Thymus (tissue), 11 donors: ENCODE results near the gene ATP11B. TPM values are rescaled to one million over a fixed set of nuclear protein-coding genes. Genes with fewer than 3 reads are reported as not detected.
"Not testable (repeated sequence)": the region's sequence is repeated elsewhere in the genome, so short reads cannot be mapped to it uniquely, and the experiment has no call there.

Source experiments
- DNase-seq, 9 donors: peaks; one replicate each; pipeline ENCODE4 v3.0.0-alpha.2; 2013; ENCODE audit warnings: low spot score in 9 of 9, low read depth in 6 of 9, missing footprints in 1 of 9
- H3K27ac ChIP-seq, 2 donors: one replicate each; pipeline ENCODE4 v1.5.1; 2013; ENCODE audit warnings: control low read depth in 1 of 2, low read depth in 1 of 2, low read length in 1 of 2, mild to moderate bottlenecking in 1 of 2, moderate library complexity in 1 of 2
- H3K27me3 ChIP-seq, 2 donors: one replicate each; pipeline ENCODE4 v1.5.1; 2013; ENCODE audit warnings: low read length in 1 of 2; ENCODE audit not compliant: control insufficient read depth in 2 of 2, insufficient read depth in 1 of 2
- H3K36me3 ChIP-seq, 2 donors: one replicate each; pipeline ENCODE4 v1.5.1; 2013; ENCODE audit warnings: low read length in 1 of 2, mild to moderate bottlenecking in 1 of 2, moderate library complexity in 1 of 2; ENCODE audit not compliant: control insufficient read depth in 2 of 2, insufficient read depth in 2 of 2
- H3K4me1 ChIP-seq, 2 donors: one replicate each; pipeline ENCODE4 v1.5.1; 2013; ENCODE audit warnings: low read length in 2 of 2; ENCODE audit not compliant: control insufficient read depth in 2 of 2, insufficient read depth in 2 of 2
- H3K4me3 ChIP-seq, 2 donors: one replicate each; pipeline ENCODE4 v1.5.1; 2013; ENCODE audit warnings: low read length in 2 of 2, control low read depth in 1 of 2, mild to moderate bottlenecking in 1 of 2
- H3K9me3 ChIP-seq, 2 donors: one replicate each; pipeline ENCODE4 v1.5.1; 2013; ENCODE audit warnings: low read length in 1 of 2, mild to moderate bottlenecking in 1 of 2; ENCODE audit not compliant: control insufficient read depth in 2 of 2, insufficient read depth in 1 of 2
- WGBS: extraction: QIAGEN DNeasy Blood & Tissue Kit; methylation state at CpG from one replicate; pipeline ENCODE4 v1.1.7; 2013; 5-methylcytosine and 5-hydroxymethylcytosine counted together
- polyA plus RNA-seq: library from polyadenylated mRNA; stranded (reverse); fragments of 200-250 nt; gene quantifications from one replicate; pipeline ENCODE4 v1.2.3, GENCODE V29; 2013
- total RNA-seq: library from RNA; stranded (reverse); fragments of 120-200 nt; gene quantifications from one replicate; pipeline ENCODE4 v1.2.4, GENCODE V29; 2013
- donor health status: healthy.

The ATP11B gene
- total and polyA plus RNA-seq, 2 donors: 24.7 to 76.9 TPM

DNA sequence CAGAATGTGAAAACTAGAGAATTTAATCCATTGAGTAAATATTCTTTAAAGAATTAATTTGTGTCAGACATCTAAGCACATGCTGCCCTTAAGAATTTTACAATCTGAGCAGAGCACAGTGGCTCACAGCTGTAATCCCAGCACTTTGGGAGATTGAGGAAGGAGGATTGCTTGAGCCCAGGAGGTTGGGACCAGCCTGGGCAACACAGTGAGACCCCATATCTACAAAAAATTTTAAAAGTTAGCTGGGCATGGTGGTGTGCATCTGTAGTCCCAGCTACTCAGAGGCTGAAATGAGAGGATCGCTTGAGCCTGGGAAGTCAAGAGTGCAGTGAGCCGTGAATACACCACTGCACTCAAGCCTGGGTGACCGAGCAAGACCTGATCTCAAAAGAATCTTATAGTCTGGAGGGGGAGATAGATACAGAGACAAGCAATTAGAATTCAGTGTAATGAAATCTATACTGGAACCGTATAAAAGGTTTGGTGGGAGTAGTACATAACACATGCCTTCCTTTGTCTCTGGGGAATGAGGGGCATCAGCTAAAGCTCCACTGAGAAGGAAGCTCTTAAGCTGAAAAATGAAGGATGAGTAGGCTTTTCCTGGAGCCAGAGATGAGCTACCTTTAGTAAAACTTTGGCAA is 21.2 kb downstream of the ATP11B start:
- H3K36me3 ChIP-seq: peaks cover 0 to 5% of the 10 kb centered on the region in 2 donors
- H3K27ac ChIP-seq: no peak overlapping the region
- no peaks in the 10 kb centered on the region for H3K4me1 ChIP-seq
- no peak for DNase-seq
- H3K4me3 ChIP-seq: no peak overlapping the region
- 95% methylated on average over 4 of the region's 4 CpGs for WGBS
- no peaks in the 10 kb centered on the region for H3K9me3 ChIP-seq
- no peaks in the 10 kb centered on the region for H3K27me3 ChIP-seq

DNA sequence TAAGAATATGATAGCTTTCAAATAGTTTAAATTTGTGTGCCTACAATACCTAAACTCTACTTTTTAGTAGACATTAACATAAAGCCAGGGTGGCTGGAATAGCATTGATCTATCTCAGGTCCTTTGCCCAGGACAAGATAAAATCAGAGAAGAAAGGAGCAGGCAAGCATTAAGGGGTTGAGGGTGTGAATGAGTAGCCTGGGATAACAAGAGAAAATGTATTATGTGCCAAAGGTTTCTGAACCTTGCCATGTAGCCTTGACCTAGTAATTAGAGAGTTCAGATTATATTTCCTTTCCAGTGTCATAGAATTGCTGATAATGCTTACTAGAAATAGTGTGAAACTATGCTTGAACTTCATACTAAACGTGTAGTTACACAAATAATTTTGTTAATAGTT is 22.9 kb downstream of the ATP11B start:
- H3K27me3 ChIP-seq: no peaks in the 10 kb centered on the region
- no peak overlapping the region for H3K4me3 ChIP-seq
- DNase-seq: no peak
- 89% methylated on average over 1 of the region's 1 CpG for WGBS
- no peaks in the 10 kb centered on the region for H3K4me1 ChIP-seq
- no peak overlapping the region for H3K27ac ChIP-seq
- H3K36me3 ChIP-seq: peaks cover 3 to 10% of the 10 kb centered on the region in 2 donors
- no peaks in the 10 kb centered on the region for H3K9me3 ChIP-seq

DNA sequence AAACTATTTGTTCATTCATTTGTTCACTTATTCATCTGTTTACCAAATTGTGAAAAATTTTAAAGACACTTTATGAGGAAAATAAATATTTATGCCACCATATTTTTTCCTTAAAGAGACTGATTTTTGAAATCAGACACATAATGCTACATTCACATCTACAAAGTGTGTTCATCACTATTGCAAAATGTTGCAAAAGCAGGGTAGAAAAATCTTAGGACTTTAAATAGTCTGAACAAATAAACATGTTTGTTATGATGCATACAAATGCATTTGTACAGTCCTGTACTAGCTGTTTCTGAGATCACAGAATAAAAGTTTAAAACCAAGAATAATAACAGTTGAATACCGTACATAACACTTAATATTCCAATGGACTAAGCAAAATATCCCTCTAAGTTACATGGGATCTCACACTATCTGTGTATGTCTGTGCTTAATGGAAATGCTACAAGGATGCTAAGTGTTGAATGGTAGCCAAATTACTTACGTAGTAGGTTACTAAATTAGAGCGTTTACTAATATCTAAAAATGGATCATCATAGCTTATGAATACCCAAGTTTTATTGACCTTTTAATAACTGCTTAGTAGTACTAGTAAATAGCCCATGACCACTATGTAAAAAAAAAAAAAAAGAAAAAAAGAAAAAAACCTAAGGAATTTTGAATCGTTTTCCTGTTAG is 25.1 kb downstream of the ATP11B start:
- WGBS: 97% methylated on average over 4 of the region's 4 CpGs
- Histone ChIP-seq H3K9me3 (no peaks in the 10 kb centered on the region), H3K27ac (no peak overlapping the region), H3K4me3 (no peak overlapping the region), H3K36me3 (peaks cover 8 to 17% of the 10 kb centered on the region in 2 donors), H3K4me1 (no peaks in the 10 kb centered on the region), H3K27me3 (no peaks in the 10 kb centered on the region)
- DNase-seq: no peak

DNA sequence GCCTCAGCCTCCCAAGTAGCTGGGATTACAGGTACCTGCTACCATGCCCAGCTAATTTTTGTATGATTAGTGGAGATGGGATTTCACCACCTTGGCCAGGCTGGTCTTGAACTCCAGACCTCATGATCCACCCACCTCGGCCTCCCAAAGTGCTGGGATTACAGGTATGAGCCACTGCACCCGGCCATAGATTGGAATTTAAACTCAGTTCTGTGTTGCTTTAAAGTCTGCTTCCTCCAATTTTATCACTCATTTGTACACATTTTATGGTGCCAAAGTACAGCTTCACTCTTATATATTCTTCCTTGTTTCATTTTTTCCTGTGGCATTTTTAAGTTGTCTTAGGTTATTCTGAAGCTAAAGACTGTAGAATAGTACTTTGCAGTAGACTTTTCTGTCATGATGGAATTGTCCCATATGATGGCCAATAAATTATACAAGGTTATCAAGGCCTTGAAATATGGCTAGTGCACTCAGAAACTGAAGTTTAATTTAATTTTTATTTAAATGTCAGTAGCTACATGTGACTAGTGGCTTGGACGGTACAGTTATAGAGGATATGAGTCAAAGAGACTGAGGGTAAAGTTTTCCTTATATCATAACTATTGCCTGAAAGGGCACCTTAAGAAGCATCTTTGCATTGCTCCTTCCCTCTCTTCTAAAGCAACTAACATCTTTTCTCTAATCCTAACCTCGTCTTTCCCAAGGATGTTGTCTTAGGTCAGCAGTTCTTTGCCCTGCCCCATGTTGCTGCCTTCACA is 28.1 kb downstream of the ATP11B start:
- no peak overlapping the region for H3K4me3 ChIP-seq
- H3K27me3 ChIP-seq: no peaks in the 10 kb centered on the region
- DNase-seq: no peak
- H3K27ac ChIP-seq: no peak overlapping the region
- no peaks in the 10 kb centered on the region for H3K9me3 ChIP-seq
- peaks cover 8 to 21% of the 10 kb centered on the region in 2 donors for H3K36me3 ChIP-seq
- no peaks in the 10 kb centered on the region for H3K4me1 ChIP-seq
- WGBS: 98% methylated on average over 4 of the region's 4 CpGs

DNA sequence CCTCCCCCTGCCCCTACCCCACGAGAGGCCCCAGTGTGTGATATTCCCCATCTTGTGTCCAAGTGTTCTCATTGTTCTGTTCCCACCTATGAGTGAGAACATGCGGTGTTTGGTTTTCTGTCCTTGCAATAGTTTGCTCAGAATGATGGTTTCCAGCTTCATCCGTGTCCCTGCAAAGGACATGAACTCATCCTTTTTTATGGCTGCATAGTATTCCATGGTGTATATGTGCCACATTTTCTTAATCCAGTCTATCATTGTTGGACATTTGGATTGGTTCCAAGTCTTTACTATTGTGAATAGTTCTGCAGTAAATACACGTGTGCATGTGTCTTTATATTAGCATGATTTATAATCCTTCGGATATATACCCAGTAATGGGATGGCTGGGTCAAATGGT is 29.0 kb downstream of the ATP11B start:
- not testable (repeated sequence) for H3K27me3 ChIP-seq, H3K4me1 ChIP-seq, H3K27ac ChIP-seq, H3K4me3 ChIP-seq, DNase-seq, H3K9me3 ChIP-seq
- H3K36me3 ChIP-seq: peaks cover 8 to 27% of the 10 kb centered on the region in 2 donors
- 98% methylated on average over 5 of the region's 5 CpGs for WGBS

DNA sequence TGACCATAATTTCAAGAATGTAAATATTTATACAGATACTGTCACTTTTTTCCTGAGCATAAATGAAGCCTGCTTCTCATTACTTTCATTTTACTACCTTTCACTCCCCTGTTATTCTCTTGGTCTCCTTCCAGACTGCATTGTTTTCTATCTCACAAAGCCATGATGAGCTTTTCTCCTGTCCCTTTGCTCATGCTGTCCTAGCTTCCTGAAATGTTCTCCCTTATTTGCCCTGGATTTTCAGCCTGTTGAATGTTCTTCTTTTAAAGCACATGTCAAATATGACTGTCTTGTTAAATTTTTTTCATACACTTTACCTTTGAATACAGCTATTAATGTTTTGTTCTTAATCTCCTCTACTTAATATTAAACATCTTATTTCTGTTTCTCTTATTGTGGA is 31.7 kb downstream of the ATP11B start:
- no peaks in the 10 kb centered on the region for H3K9me3 ChIP-seq
- no peak for DNase-seq
- H3K4me3 ChIP-seq: no peak overlapping the region
- H3K27me3 ChIP-seq: no peaks in the 10 kb centered on the region
- H3K4me1 ChIP-seq: no peaks in the 10 kb centered on the region
- H3K36me3 ChIP-seq: peaks cover 8 to 28% of the 10 kb centered on the region in 2 donors
- no peak overlapping the region for H3K27ac ChIP-seq

DNA sequence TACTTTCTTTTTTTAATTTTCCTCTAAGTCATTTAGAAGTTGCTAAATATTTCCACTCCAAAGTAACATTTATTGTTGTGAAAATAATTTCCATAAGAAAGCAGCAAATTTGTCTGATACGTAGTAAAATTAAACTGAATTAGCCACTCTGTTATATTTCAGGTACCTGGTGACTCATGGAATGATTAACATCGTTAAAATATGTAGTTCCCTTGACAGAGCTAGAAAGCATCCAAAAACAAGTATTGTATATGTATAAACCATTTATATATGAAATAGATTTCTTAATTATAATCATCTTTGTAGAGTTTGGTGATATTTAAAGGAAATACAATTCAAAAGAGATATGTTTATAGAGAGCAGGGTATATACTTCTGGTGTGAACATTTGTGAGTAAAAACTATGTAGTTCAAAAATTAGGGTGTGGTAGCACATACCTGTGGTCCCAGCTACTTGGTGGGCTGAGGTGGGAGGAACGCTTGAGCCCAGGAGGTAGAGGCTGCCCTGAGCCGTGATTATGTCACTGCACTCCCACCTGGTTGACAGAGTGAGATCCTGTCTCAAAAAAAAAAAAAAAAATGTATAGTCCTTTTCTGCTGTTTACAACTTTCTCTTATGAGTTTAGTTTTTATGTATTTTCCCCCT is 36.6 kb downstream of the ATP11B start:
- DNase-seq: no peak
- H3K27ac ChIP-seq: no peak overlapping the region
- H3K9me3 ChIP-seq: no peaks in the 10 kb centered on the region
- H3K4me3 ChIP-seq: no peak overlapping the region
- H3K27me3 ChIP-seq: no peaks in the 10 kb centered on the region
- H3K4me1 ChIP-seq: no peaks in the 10 kb centered on the region
- H3K36me3 ChIP-seq: peaks cover 0 to 43% of the 10 kb centered on the region in 2 donors
- whole genome bisulfite sequencing: 97% methylated on average over 4 of the region's 4 CpGs

DNA sequence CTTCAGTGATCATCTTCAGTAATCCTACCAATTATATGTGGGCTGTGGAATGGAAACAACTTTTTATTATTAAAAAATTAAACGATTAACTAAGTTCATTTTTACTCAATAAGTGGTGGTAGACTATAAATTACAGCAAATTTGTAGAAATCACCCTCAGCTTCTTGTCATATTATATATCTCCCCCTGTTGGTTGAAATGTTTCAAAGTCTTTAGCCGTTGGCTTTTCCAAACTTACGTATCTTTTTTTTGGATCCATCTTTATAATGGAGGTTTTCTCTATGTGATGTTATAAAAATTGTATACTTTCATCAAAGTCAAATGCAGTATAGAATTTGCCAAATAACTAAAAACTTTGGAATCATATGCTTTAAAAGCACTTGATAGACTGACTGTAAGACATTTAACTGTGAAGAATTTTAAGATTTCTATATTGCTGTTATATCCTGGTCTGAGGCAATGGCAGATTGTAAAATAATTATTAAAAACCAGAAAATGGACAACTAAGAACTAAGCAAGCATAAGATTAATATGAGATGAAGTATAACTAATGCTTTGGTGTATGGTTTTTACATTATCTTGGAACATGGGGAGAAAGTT is 44.7 kb downstream of the ATP11B start:
- 85% methylated on average over 3 of the region's 3 CpGs for WGBS
- Histone ChIP-seq H3K9me3 (no peaks in the 10 kb centered on the region), H3K36me3 (peaks cover 9 to 68% of the 10 kb centered on the region in 2 donors), H3K27ac (no peak overlapping the region), H3K27me3 (no peaks in the 10 kb centered on the region), H3K4me1 (no peaks in the 10 kb centered on the region), H3K4me3 (no peak overlapping the region)
- DNase-seq: peak in 1 of 9 donors; percentile 37
